K562 (cell line): ENCODE data around the gene TSC22D2. TPM values are rescaled to one million over a fixed set of nuclear protein-coding genes. Genes with fewer than 3 reads are reported as not detected.

ENCODE experiments used
- HDAC1 ChIP-seq, 2 experiments: fragments of 450-650 bp; IDR thresholded peaks; 2 replicates each; pipeline ENCODE4 v1.6.1; 2016 to 2017; ENCODE audit warnings: inconsistent platforms in 1 of 2, mild to moderate bottlenecking in 1 of 2, moderate library complexity in 1 of 2
- NFE2L1 ChIP-seq: fragments of 450-650 bp; IDR thresholded peaks from 2 replicates; pipeline ENCODE4 v1.6.1; 2016; ENCODE audit warnings: missing genetic modification characterization, low read depth, mild to moderate bottlenecking, missing compliant biosample characterization, moderate library complexity, borderline replicate concordance
- NFIC ChIP-seq: fragments of 450-650 bp; IDR thresholded peaks from 2 replicates; pipeline ENCODE4 v1.6.1; 2017; ENCODE audit warnings: mild to moderate bottlenecking, inconsistent platforms
- SIN3A ChIP-seq, 2 experiments: fragments of 150-350 bp in 1 of 2; IDR thresholded peaks; 2 replicates each; pipeline ENCODE4 v1.6.1; 2011 to 2016; ENCODE audit warnings: borderline replicate concordance in 2 of 2, low read depth in 2 of 2, low read length in 2 of 2, mild to moderate bottlenecking in 2 of 2, moderate library complexity in 2 of 2; ENCODE audit not compliant: control insufficient read depth in 1 of 2
- ZNF316 ChIP-seq: fragments of 450-650 bp; IDR thresholded peaks from 2 replicates; pipeline ENCODE4 v1.6.1; 2016
- polyA plus RNA-seq, 8 experiments: library from polyadenylated mRNA; depleted of rRNA in 4 of 8; stranded (reverse) in 5 of 8; unstranded in 3 of 8; fragments of >200 nt; fragmentation: Nextera tagmentation in 2 of 8; fragmentation: Illumina TruSeq in 1 of 8; extraction: Ambion mirVana in 2 of 8; extraction: Trizol in 1 of 8; gene quantifications; 2 replicates each; pipeline versions ENCODE4 v1.2.1 to v1.2.3, GENCODE V29; 2011 to 2014; ENCODE audit warnings: inconsistent platforms in 1 of 8, missing spikeins in 1 of 8
- total RNA-seq, 7 experiments: library from RNA; depleted of rRNA in 6 of 7; stranded (reverse); fragments of >200 nt in 6 of 7; fragmentation: Illumina TruSeq in 2 of 7; extraction: Trizol in 2 of 7; gene quantifications; 2 replicates each; pipeline versions ENCODE4 v1.2.1 to v1.2.3, GENCODE V29; 2011 to 2021; ENCODE audit warnings: low replicate concordance in 1 of 7
- TF ChIP-seq, protein P1 (sequence below), 2 experiments: fragments of 450-650 bp in 1 of 2; IDR thresholded peaks; 2 replicates each; pipeline ENCODE4 v1.6.1; 2011 to 2017; ENCODE audit warnings: low read depth in 2 of 2, antibody characterized with exemption in 1 of 2, borderline replicate concordance in 1 of 2, low read length in 1 of 2, mild to moderate bottlenecking in 1 of 2, mixed read lengths in 1 of 2; ENCODE audit not compliant: control insufficient read depth in 1 of 2
- TF ChIP-seq, protein P2 (sequence below), 2 experiments: fragments of 450-650 bp; formaldehyde crosslinking in 1 of 2; IDR thresholded peaks; 2 replicates each; pipeline versions ENCODE4 v1.4.0 to v1.6.1; 2014 to 2020; ENCODE audit warnings: mild to moderate bottlenecking in 2 of 2, borderline replicate concordance in 1 of 2, low read depth in 1 of 2
- TF ChIP-seq, protein P3 (sequence below): fragments of 450-650 bp; IDR thresholded peaks from 2 replicates; pipeline ENCODE4 v1.6.1; 2018; ENCODE audit not compliant: partially characterized antibody

The TSC22D2 gene
- total and polyA plus RNA-seq, 9 of the 15 experiments (the other 6 are each of a cell fraction or from before 2014, with no cell fraction given) = 5.5 to 44.0 (median 19.3) TPM

DNA sequence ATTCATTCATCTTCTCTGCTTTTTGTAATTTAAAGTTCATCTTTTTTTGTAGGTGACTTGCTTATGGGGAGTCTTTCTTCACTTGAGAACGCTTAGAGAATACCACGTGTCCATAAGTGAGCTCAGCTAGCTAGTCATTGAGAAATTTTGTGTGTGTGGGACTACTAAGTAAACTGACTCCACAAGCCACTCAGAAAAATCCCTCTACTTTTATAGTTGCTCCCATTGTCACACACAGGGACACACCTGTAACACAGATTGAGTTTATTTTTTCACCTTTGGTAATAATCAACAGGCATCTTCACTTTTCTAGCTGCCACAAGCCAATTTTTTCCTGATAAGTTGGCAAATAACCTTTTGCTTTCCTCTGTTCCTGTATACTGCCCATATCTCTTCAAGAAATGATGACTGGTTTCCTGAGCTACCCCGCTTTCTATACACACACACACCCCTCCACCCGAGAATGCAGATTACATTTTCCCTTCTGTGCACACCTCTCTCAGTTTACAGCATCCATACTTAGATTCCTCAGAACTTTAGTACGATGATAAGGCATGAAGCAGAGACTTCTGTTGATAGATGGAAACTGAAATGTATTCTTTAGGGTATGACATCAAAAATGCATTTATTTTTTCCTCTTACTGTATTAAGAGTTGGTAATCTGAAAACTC is 4.6 kb downstream of the TSC22D2 start (continued):
- TF ChIP-seq NFIC (0 out of 2 replicates have a peak, but pooled peaks have one; percentile 12), NFE2L1 (tag) (no peak), HDAC1 (IDR thresholded peaks at IDR 0.05) (peak in 1 of 2 experiments; percentile 37; a peak in 1 of 4 replicates), ZNF316 (peak; percentile 28; the same call in 1 of the 2 replicates), SIN3A (IDR thresholded peaks at IDR 0.05; ENCODE audit: borderline replicate concordance in 2 of 2, control insufficient read depth in 1 of 2, low read depth in 2 of 2, low read length in 2 of 2) (peak; percentile 45 to 63; a peak in 1 of 4 replicates)
- TF ChIP-seq, protein P1, sequence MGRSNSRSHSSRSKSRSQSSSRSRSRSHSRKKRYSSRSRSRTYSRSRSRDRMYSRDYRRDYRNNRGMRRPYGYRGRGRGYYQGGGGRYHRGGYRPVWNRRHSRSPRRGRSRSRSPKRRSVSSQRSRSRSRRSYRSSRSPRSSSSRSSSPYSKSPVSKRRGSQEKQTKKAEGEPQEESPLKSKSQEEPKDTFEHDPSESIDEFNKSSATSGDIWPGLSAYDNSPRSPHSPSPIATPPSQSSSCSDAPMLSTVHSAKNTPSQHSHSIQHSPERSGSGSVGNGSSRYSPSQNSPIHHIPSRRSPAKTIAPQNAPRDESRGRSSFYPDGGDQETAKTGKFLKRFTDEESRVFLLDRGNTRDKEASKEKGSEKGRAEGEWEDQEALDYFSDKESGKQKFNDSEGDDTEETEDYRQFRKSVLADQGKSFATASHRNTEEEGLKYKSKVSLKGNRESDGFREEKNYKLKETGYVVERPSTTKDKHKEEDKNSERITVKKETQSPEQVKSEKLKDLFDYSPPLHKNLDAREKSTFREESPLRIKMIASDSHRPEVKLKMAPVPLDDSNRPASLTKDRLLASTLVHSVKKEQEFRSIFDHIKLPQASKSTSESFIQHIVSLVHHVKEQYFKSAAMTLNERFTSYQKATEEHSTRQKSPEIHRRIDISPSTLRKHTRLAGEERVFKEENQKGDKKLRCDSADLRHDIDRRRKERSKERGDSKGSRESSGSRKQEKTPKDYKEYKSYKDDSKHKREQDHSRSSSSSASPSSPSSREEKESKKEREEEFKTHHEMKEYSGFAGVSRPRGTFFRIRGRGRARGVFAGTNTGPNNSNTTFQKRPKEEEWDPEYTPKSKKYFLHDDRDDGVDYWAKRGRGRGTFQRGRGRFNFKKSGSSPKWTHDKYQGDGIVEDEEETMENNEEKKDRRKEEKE (IDR thresholded peaks at IDR 0.05; ENCODE audit: borderline replicate concordance in 1 of 2, control insufficient read depth in 1 of 2, low read depth in 2 of 2, low read length in 1 of 2) = 0 out of 4 replicates have a peak, but pooled peaks of 1 of the 2 experiments have one; percentile 20
- TF ChIP-seq, protein P2, sequence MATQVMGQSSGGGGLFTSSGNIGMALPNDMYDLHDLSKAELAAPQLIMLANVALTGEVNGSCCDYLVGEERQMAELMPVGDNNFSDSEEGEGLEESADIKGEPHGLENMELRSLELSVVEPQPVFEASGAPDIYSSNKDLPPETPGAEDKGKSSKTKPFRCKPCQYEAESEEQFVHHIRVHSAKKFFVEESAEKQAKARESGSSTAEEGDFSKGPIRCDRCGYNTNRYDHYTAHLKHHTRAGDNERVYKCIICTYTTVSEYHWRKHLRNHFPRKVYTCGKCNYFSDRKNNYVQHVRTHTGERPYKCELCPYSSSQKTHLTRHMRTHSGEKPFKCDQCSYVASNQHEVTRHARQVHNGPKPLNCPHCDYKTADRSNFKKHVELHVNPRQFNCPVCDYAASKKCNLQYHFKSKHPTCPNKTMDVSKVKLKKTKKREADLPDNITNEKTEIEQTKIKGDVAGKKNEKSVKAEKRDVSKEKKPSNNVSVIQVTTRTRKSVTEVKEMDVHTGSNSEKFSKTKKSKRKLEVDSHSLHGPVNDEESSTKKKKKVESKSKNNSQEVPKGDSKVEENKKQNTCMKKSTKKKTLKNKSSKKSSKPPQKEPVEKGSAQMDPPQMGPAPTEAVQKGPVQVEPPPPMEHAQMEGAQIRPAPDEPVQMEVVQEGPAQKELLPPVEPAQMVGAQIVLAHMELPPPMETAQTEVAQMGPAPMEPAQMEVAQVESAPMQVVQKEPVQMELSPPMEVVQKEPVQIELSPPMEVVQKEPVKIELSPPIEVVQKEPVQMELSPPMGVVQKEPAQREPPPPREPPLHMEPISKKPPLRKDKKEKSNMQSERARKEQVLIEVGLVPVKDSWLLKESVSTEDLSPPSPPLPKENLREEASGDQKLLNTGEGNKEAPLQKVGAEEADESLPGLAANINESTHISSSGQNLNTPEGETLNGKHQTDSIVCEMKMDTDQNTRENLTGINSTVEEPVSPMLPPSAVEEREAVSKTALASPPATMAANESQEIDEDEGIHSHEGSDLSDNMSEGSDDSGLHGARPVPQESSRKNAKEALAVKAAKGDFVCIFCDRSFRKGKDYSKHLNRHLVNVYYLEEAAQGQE (IDR thresholded peaks at IDR 0.05; ENCODE audit: borderline replicate concordance) = 0 out of 2 replicates have a peak, but pooled peaks have one; percentile 3
- TF ChIP-seq, protein P2 (CRISPR knock-in tag; IDR thresholded peaks at IDR 0.05; ENCODE audit: low read depth) = no peak
- TF ChIP-seq, protein P3, sequence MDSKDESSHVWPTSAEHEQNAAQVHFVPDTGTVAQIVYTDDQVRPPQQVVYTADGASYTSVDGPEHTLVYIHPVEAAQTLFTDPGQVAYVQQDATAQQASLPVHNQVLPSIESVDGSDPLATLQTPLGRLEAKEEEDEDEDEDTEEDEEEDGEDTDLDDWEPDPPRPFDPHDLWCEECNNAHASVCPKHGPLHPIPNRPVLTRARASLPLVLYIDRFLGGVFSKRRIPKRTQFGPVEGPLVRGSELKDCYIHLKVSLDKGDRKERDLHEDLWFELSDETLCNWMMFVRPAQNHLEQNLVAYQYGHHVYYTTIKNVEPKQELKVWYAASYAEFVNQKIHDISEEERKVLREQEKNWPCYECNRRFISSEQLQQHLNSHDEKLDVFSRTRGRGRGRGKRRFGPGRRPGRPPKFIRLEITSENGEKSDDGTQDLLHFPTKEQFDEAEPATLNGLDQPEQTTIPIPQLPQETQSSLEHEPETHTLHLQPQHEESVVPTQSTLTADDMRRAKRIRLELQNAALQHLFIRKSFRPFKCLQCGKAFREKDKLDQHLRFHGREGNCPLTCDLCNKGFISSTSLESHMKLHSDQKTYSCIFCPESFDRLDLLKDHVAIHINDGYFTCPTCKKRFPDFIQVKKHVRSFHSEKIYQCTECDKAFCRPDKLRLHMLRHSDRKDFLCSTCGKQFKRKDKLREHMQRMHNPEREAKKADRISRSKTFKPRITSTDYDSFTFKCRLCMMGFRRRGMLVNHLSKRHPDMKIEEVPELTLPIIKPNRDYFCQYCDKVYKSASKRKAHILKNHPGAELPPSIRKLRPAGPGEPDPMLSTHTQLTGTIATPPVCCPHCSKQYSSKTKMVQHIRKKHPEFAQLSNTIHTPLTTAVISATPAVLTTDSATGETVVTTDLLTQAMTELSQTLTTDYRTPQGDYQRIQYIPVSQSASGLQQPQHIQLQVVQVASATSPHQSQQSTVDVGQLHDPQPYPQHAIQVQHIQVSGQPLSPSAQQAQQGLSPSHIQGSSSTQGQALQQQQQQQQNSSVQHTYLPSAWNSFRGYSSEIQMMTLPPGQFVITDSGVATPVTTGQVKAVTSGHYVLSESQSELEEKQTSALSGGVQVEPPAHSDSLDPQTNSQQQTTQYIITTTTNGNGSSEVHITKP = peak; percentile 72
